K562 (cell line): Measurements from ENCODE around the gene ACOT2. TPM values are rescaled to one million over a fixed set of nuclear protein-coding genes. Genes with fewer than 3 reads are reported as not detected.
"Not testable (repeated sequence)": the region's sequence is repeated elsewhere in the genome, so short reads cannot be mapped to it uniquely, and the experiment has no call there.

Experiments used
- ATAC-seq: fragments of 200-7000 bp; cut with Tn5 transposase; 3 replicates; pipeline ENCODE4 v1.9.1; 2020; ENCODE audit warnings: moderate library complexity
- BruUV-seq: library from RNA; stranded (reverse); fragments of 400-500 nt; replicated peaks from 2 replicates; lab custom pipeline; 2021; lab: Mats Ljungman, UMichigan
- CTCF ChIA-PET: fragments of 300-600 bp; formaldehyde crosslinking; extraction: SDS; loops from one replicate; lab custom pipeline; 2021; ENCODE audit warnings: low intra/inter-chr PET ratio; lab: Yijun Ruan, JAX
- POLR2A ChIA-PET: fragments of 300-600, 350-650 bp; sonication (Branson Sonifier 250); formaldehyde crosslinking; extraction: SDS; loops from one replicate; lab custom pipeline; 2021; ENCODE audit warnings: antibody characterized with exemption, inconsistent platforms; lab: Yijun Ruan, JAX
- DNase-seq, 4 experiments: peaks; one replicate each; pipeline versions ENCODE4 v3.0.0 to v3.0.0-alpha.2; 2011 to 2018; ENCODE audit warnings: low spot score in 3 of 4, mixed read lengths in 3 of 4; ENCODE audit errors: extremely low read depth in 1 of 4
- FAIRE-seq: peaks from 2 replicates; lab custom pipeline; 2011; peaks lifted over from hg19 to GRCh38; lab: Jason Lieb, UNC
- H2AFZ ChIP-seq: 2 replicates; pipeline ENCODE4 v1.6.0; 2011; ENCODE audit warnings: low read depth, low read length, control low read depth, inconsistent platforms
- H3K27ac ChIP-seq: fragments of 200-600 bp; 3 replicates; pipeline ENCODE4 v1.8.0; 2011; ENCODE audit warnings: low read depth, mild to moderate bottlenecking, control low read depth, inconsistent platforms, low read length, moderate library complexity, mixed read lengths; ENCODE audit errors: extremely low read depth
- H3K27me3 ChIP-seq, 2 experiments: fragments of 300-600 bp in 1 of 2; 2 replicates in 1 of 2; 3 replicates in 1 of 2; pipeline versions ENCODE4 v1.6.0 to v1.8.0; 2011; ENCODE audit warnings: inconsistent platforms in 2 of 2, low read length in 2 of 2, mild to moderate bottlenecking in 1 of 2, mixed read lengths in 1 of 2, moderate library complexity in 1 of 2; ENCODE audit not compliant: control insufficient read depth in 2 of 2, insufficient read depth in 2 of 2
- H3K36me3 ChIP-seq: fragments of 300-600 bp; 3 replicates; pipeline ENCODE4 v1.8.0; 2011; ENCODE audit warnings: mild to moderate bottlenecking, low read length, inconsistent platforms; ENCODE audit not compliant: control insufficient read depth, insufficient read depth
- H3K4me1 ChIP-seq, 2 experiments: fragments of 200-600 bp in 1 of 2; replicated peaks in 1 of 2; 2 replicates in 1 of 2; 3 replicates in 1 of 2; pipeline versions ENCODE4 v1.5.1 to v1.8.0; 2011; ENCODE audit warnings: inconsistent platforms in 2 of 2, low read length in 2 of 2, mild to moderate bottlenecking in 1 of 2, mixed read lengths in 1 of 2, moderate library complexity in 1 of 2; ENCODE audit not compliant: control insufficient read depth in 2 of 2, insufficient read depth in 2 of 2
- H3K4me2 ChIP-seq: 2 replicates; pipeline ENCODE4 v1.6.1; 2011; ENCODE audit warnings: low read length, control low read depth, inconsistent platforms, mixed read lengths; ENCODE audit not compliant: insufficient read depth
- H3K4me3 ChIP-seq: fragments of 200-600 bp; sonication (generic), shearing (Covaris generic); 2 replicates; pipeline ENCODE4 v1.5.1; 2016; ENCODE audit warnings: control low read depth, inconsistent platforms
- H3K79me2 ChIP-seq: fragments of 200-600 bp; 3 replicates; pipeline ENCODE4 v1.8.0; 2011; ENCODE audit warnings: low read length, inconsistent platforms; ENCODE audit not compliant: control insufficient read depth, insufficient read depth
- H3K9ac ChIP-seq, 2 experiments: 2 replicates each; pipeline versions ENCODE4 v1.6.0 to v1.6.1; 2011; ENCODE audit warnings: low read depth in 2 of 2, low read length in 2 of 2, control low read depth in 1 of 2, inconsistent platforms in 1 of 2, mild to moderate bottlenecking in 1 of 2, mixed read lengths in 1 of 2; ENCODE audit not compliant: insufficient read depth in 1 of 2
- H3K9me1 ChIP-seq: one replicate; pipeline ENCODE4 v1.6.0; 2011; ENCODE audit warnings: inconsistent platforms, mild to moderate bottlenecking, low read length, moderate library complexity; ENCODE audit not compliant: control insufficient read depth, insufficient read depth
- H3K9me3 ChIP-seq: replicated peaks from 2 replicates; pipeline ENCODE4 v1.5.1; 2011; ENCODE audit warnings: low read depth, low read length, inconsistent platforms; ENCODE audit not compliant: control insufficient read depth, insufficient read depth
- H4K20me1 ChIP-seq: replicated peaks from 2 replicates; pipeline ENCODE4 v1.6.1; 2011; ENCODE audit warnings: low read length, inconsistent platforms, mixed read lengths; ENCODE audit not compliant: control insufficient read depth, insufficient read depth
- REST ChIP-seq, 2 experiments: fragments of 450-650 bp; formaldehyde crosslinking in 1 of 2; IDR thresholded peaks; 2 replicates each; pipeline versions ENCODE4 v1.4.0 to v1.6.1; 2014 to 2020; ENCODE audit warnings: mild to moderate bottlenecking in 2 of 2, borderline replicate concordance in 1 of 2, low read depth in 1 of 2
- TFAP4 ChIP-seq: sonication (generic); formaldehyde crosslinking; IDR thresholded peaks from 2 replicates; pipeline ENCODE4 v1.8.0; 2022; ENCODE audit warnings: missing genetic modification reagents, mild to moderate bottlenecking, moderate library complexity, borderline replicate concordance
- ZNF384 ChIP-seq: IDR thresholded peaks from 2 replicates; pipeline ENCODE4 v1.6.1; 2012; ENCODE audit warnings: low read depth, low read length, improper control_type of control experiment
- ZNF764 ChIP-seq: fragments of 250-450 bp; sonication (Bioruptor Pico); IDR thresholded peaks from 2 replicates; pipeline ENCODE4 v1.4.0; 2020; ENCODE audit warnings: low read depth, mild to moderate bottlenecking, moderate library complexity
- WGBS: fragments of 100-300 bp; shearing (Covaris generic); methylation state at CpG from one replicate; pipeline ENCODE4 v1.1.6; 2016; ENCODE audit warnings: low coverage, mixed read lengths; ENCODE audit not compliant: insufficient coverage; ENCODE audit errors: missing lambda C conversion rate; 5-methylcytosine and 5-hydroxymethylcytosine counted together
- in situ Hi-C: fragments of 300-500 bp; cut with MboI; formaldehyde crosslinking; loops from 4 replicates; pipeline ENCODE4 v1.15.0; 2018; ENCODE audit warnings: inconsistent platforms, mixed read lengths
- intact Hi-C: fragments of 100-400 bp; cut with micrococcal nuclease; formaldehyde crosslinking; loops from 2 replicates; pipeline ENCODE4 v1.14.2; 2022
- polyA plus RNA-seq, 8 experiments: library from polyadenylated mRNA; depleted of rRNA in 4 of 8; stranded (reverse) in 5 of 8; unstranded in 3 of 8; fragments of >200 nt; fragmentation: Nextera tagmentation in 2 of 8; fragmentation: Illumina TruSeq in 1 of 8; extraction: Ambion mirVana in 2 of 8; extraction: Trizol in 1 of 8; gene quantifications; 2 replicates each; pipeline versions ENCODE4 v1.2.1 to v1.2.3, GENCODE V29; 2011 to 2014; ENCODE audit warnings: inconsistent platforms in 1 of 8, missing spikeins in 1 of 8
- total RNA-seq, 7 experiments: library from RNA; depleted of rRNA in 6 of 7; stranded (reverse); fragments of >200 nt in 6 of 7; fragmentation: Illumina TruSeq in 2 of 7; extraction: Trizol in 2 of 7; gene quantifications; 2 replicates each; pipeline versions ENCODE4 v1.2.1 to v1.2.3, GENCODE V29; 2011 to 2021; ENCODE audit warnings: low replicate concordance in 1 of 7

ACOT2 gene
- total and polyA plus RNA-seq, 9 of the 15 experiments (the other 6 are each of a cell fraction or from before 2014, with no cell fraction given), result 0.04 to 0.15 (median 0.04) TPM; not detected in 6

- in situ Hi-C loops, H2AFZ ChIP-seq, H3K27me3 ChIP-seq, BruUV-seq, H3K4me3 ChIP-seq, H3K9ac ChIP-seq, FAIRE-seq, H3K9me3 ChIP-seq, POLR2A ChIA-PET, CTCF ChIA-PET, H4K20me1 ChIP-seq, H3K36me3 ChIP-seq, H3K27ac ChIP-seq, H3K9me1 ChIP-seq, H3K4me1 ChIP-seq, H3K79me2 ChIP-seq, H3K4me2 ChIP-seq, DNase-seq, ATAC-seq: not testable (repeated sequence)
- WGBS, result 83% methylated on average over 1 of the region's 4 CpGs
- intact Hi-C loops, result loop anchor here (2.0 kb wide), 1 partner anchor 50 kb away; no protein-coding TSS in a partner anchor
These were observed 178 bp upstream of the ACOT2 start for GRCh38 chr14:73568886-73569184.

- H3K36me3 ChIP-seq; BruUV-seq; H3K4me2 ChIP-seq; H3K27me3 ChIP-seq; H4K20me1 ChIP-seq; H3K9ac ChIP-seq; H3K4me3 ChIP-seq; H2AFZ ChIP-seq; H3K9me3 ChIP-seq; POLR2A ChIA-PET; intact Hi-C loops; H3K9me1 ChIP-seq; H3K4me1 ChIP-seq; H3K27ac ChIP-seq; H3K79me2 ChIP-seq; in situ Hi-C loops; TF ChIP-seq REST (CRISPR knock-in tag; IDR thresholded peaks at IDR 0.05; ENCODE audit: low read depth): not testable (repeated sequence)
- ATAC-seq (peak; percentile 99), DNase-seq (peak; percentile 20 to 38 (median 28)), FAIRE-seq (peak; percentile 79)
- whole genome bisulfite sequencing, result 13% methylated on average over 5 of the region's 8 CpGs
- CTCF ChIA-PET, result interaction anchor here (0.6 kb wide), 1 partner anchor 260 kb away, joined by 3 read pairs; no protein-coding TSS in a partner anchor
- TF ChIP-seq ZNF764 (CRISPR knock-in tag), result peak; percentile 87
- TF ChIP-seq REST (IDR thresholded peaks at IDR 0.05; ENCODE audit: borderline replicate concordance), result peak; percentile 16; the same call in 1 of the 2 replicates
- 0 out of 2 replicates have a peak, but pooled peaks have one; percentile 32 for TF ChIP-seq ZNF384
- peak; percentile 24; the same call in 1 of the 2 replicates for TF ChIP-seq TFAP4 (CRISPR knock-in tag)
These were observed 1.9 kb downstream of the ACOT2 start for GRCh38 chr14:73570913-73571312.
